22Rv1 (cell line): ENCODE results near the gene RTN1.

ENCODE experiments used
- H3K27ac ChIP-seq: fragments of 450-650 bp; 2 replicates; pipeline ENCODE4 v1.5.1; 2017
- ZFX ChIP-seq: fragments of 450-650 bp; IDR thresholded peaks from 2 replicates; pipeline ENCODE4 v1.6.1; 2017; ENCODE audit warnings: antibody characterized with exemption, borderline replicate concordance
- TF ChIP-seq, protein P1 (sequence below): fragments of 450-650 bp; IDR thresholded peaks from 2 replicates; pipeline ENCODE4 v1.5.1; 2017; ENCODE audit warnings: mild to moderate bottlenecking

Gene RTN1

DNA sequence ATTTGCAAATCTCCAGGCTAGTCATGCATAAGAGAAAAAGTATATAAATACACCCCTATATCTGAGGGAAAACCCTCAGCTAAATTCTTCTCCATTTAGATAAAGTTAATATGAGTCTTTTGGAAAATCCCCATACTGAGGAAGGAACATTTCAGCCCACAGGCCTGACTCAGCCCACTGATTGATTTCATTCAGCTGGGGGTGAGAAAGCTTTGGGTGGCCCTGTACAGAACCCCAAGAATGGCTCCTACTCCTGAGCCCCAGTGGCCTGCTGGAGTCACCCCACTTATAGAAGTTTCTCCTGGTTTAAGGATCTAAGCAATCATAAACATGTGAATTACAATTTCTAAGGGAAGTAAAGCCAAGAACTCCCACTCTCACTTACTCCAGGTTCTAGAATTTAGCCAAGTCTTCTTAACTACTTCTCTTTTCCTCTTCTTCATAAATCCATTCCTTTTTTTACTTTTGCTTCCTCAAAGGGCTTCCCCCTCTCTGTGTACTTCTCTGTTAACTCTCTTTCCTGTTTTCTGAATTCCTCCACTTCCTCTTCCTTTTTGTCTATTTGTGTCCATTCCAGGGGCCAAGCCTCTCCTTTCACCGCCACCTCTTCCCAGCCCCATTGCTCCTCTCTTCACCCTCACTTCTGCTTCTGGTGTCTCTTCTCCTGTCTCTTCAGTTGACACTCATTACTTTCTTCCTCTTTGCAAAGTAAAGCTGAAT lies 21.0 kb downstream of the RTN1 start:
- peak overlapping the region; percentile 61 for H3K27ac ChIP-seq
- TF ChIP-seq, protein P1, sequence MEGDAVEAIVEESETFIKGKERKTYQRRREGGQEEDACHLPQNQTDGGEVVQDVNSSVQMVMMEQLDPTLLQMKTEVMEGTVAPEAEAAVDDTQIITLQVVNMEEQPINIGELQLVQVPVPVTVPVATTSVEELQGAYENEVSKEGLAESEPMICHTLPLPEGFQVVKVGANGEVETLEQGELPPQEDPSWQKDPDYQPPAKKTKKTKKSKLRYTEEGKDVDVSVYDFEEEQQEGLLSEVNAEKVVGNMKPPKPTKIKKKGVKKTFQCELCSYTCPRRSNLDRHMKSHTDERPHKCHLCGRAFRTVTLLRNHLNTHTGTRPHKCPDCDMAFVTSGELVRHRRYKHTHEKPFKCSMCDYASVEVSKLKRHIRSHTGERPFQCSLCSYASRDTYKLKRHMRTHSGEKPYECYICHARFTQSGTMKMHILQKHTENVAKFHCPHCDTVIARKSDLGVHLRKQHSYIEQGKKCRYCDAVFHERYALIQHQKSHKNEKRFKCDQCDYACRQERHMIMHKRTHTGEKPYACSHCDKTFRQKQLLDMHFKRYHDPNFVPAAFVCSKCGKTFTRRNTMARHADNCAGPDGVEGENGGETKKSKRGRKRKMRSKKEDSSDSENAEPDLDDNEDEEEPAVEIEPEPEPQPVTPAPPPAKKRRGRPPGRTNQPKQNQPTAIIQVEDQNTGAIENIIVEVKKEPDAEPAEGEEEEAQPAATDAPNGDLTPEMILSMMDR, result no peak
- TF ChIP-seq ZFX, result no peak

DNA sequence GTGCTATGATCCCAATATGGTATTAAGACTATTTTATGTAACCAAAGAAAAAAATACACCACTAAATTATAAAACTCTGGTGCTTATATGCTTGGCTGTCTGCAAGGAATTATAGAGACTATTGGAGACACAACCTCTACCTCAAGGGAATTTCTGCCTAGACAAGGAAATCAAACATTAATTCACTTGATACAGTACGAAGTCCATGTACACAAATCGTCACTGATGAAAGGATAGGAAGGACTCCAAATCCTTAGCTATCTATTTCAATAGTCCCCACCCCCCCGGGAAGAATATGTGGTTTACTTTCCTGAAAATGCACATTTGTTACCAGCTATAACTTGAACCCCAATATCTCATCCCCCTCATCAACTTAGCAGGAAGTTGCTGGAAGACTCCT lies 21.9 kb downstream of the RTN1 start:
- H3K27ac ChIP-seq, result peak overlapping the region; percentile 61
- TF ChIP-seq ZFX, result no peak
- TF ChIP-seq, protein P1, result no peak

DNA sequence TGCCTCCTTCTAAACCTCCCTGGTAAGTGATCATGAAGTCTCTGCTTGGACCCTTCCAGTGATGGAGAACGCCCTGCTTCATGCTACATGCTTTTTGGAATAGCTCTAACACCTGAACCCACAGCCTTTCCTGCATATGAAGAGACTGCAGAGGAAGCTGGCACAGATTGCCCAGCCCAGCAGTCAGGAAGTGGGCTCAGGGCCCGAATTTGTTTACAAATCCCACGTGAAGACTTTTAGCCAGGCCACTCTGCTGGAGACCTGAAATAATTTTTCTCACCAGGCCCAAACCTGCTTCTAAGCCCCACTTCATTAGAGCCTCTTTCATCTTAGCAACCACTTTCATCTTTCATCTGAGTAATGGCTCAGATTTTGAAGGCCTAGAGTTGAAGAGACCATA lies 22.9 kb downstream of the RTN1 start:
- peak overlapping the region; percentile 61 for H3K27ac ChIP-seq
- TF ChIP-seq ZFX, result no peak
- TF ChIP-seq, protein P1, result no peak

DNA sequence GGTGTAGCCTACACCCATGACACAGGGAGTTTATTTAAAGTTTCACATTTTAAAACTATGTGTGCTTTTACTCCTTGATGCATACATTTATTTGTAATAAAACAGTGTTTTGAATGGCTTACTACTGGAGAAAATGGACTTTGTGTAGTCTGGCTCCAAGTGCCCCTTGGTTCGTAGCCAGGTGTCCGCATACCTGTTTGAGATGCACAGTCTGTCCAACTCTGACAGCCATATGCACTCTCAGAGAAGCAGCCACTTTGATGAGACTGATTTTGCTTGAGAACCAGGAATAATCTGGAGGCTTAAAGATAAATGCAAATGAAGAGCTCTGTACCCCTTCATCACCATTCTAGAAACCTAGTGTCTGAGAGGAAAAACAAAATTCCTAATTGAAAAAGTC lies 24.0 kb downstream of the RTN1 start:
- TF ChIP-seq ZFX, result no peak
- TF ChIP-seq, protein P1, result no peak
- peak overlapping the region; percentile 61; the same call in 1 of the 2 replicates for H3K27ac ChIP-seq

DNA sequence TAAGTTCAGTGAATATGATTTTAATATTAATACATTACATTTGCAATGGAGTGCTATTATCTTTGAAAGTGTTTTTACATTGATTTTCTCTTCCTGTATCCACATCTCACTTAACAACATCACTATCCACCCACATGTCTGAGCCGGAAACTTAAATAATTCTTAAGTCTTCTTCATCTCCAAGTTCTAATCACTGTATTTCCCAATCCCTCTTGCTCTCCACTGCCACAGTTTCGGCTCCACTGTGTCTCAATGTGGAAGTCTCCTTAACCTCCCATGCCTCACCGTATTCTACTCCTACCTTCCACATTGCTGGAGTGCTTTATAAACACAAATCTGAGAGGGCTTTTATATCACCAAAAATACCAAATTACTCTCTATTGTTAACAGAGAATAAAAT lies 25.3 kb downstream of the RTN1 start:
- TF ChIP-seq, protein P1, result no peak
- no peak for TF ChIP-seq ZFX
- no peak overlapping the region for H3K27ac ChIP-seq

DNA sequence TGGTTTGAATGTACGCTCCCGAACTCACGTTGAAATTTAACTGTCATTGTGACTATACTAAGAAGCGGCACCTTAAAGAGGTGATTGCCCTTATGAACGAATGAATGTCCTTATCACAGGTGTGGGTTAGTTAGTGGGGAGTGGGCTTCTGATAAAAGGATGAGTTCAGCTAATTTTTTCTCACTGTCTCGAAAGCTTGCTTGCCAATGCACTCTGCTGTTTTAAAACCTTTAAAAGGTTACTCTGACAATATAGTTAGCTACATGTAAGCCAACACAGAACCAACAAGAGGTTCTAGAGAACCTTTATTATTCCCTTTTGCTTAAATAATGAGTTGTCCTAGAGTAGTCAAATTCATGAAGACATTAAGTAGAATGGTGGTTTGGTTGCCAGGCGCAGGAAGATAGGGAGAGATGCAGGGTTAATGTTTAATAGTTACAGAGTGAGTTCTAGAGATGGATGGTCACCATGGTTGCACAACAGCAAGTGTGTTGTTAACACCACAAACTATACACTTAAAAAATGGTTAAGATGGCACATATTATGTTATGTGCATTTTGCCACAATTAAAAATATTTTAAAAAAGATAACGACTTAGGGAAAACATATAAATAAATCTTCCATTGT lies 26.3 kb downstream of the RTN1 start:
- H3K27ac ChIP-seq, result no peak overlapping the region
- TF ChIP-seq, protein P1, result no peak

DNA sequence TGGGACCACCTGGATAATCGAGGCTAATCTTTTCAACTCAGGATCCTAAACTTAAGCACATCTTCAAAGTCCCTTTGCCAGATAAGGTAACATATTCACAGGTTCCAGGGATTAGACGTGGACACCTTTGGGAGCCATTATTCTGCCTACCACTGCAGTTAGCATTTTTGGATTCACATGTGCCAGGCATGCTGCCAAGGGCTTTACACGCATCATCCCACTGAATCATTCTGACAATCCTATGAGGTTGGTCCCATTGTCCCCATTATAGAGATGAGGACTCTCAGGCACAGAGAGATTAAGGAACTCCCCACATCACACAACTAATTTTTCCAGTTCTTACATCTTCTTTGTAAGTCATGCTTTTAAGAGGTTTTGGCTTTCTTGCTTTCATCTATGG lies 34.5 kb downstream of the RTN1 start:
- no peak overlapping the region for H3K27ac ChIP-seq
- TF ChIP-seq, protein P1, result no peak
- no peak for TF ChIP-seq ZFX
